ENCODE results near the gene FOXP2.
"Not testable (repeated sequence)": the region's sequence is repeated elsewhere in the genome, so short reads cannot be mapped to it uniquely, and the experiment has no call there.

Gene FOXP2

DNA sequence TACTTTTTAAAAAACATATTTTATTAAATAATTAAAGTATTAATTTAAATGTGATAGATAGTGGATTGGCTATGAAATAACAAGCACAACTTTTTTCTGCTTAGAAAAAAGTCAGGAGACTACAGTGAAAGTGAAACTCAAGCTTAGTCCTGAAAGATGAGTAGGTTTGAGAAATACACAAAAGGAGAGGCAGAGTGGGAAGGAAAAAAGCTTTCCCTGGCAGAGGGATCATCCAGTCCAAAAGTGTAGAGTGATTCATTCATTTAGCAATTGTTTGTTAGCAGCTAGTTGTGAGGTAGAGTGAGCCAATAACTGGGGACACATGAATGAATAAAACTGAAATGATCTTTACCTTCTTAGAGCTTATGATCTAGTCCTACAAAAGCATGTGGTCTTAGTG, 93.5 kb downstream of the FOXP2 start:
- Histone ChIP-seq H3K36me3 (ENCODE audit: insufficient read depth, low read length) (no peaks in the 10 kb centered on the region), H3K9me3 (ENCODE audit: insufficient read depth, low read length, severe bottlenecking) (no peaks in the 10 kb centered on the region), H4K20me1 (ENCODE audit: insufficient read depth, low read length) (no peaks in the 10 kb centered on the region), H3K27ac (ENCODE audit: low read length) (no peak overlapping the region), H3K4me3 (ENCODE audit: low read depth in 1 of 2, low read length in 2 of 2) (no peak overlapping the region), H3K9ac (ENCODE audit: low read depth, low read length) (no peak overlapping the region), H3K27me3 (ENCODE audit: insufficient read depth, low read length, poor library complexity) (no peaks in the 10 kb centered on the region), H2AFZ (ENCODE audit: low read depth, low read length) (0 out of 2 replicates have a peak overlapping the region, but pooled peaks have one; percentile 34), H3K4me2 (ENCODE audit: insufficient read depth, low read length) (no peak overlapping the region), H3K79me2 (ENCODE audit: insufficient read depth, low read length) (no peaks in the 10 kb centered on the region), H3K4me1 (ENCODE audit: insufficient read depth, low read length) (no peaks in the 10 kb centered on the region)
- no peak for ATAC-seq (ENCODE audit: insufficient read depth, low read depth)
- no peak for DNase-seq
- TF ChIP-seq, protein P1, sequence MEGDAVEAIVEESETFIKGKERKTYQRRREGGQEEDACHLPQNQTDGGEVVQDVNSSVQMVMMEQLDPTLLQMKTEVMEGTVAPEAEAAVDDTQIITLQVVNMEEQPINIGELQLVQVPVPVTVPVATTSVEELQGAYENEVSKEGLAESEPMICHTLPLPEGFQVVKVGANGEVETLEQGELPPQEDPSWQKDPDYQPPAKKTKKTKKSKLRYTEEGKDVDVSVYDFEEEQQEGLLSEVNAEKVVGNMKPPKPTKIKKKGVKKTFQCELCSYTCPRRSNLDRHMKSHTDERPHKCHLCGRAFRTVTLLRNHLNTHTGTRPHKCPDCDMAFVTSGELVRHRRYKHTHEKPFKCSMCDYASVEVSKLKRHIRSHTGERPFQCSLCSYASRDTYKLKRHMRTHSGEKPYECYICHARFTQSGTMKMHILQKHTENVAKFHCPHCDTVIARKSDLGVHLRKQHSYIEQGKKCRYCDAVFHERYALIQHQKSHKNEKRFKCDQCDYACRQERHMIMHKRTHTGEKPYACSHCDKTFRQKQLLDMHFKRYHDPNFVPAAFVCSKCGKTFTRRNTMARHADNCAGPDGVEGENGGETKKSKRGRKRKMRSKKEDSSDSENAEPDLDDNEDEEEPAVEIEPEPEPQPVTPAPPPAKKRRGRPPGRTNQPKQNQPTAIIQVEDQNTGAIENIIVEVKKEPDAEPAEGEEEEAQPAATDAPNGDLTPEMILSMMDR (IDR thresholded peaks at IDR 0.05; ENCODE audit: borderline replicate concordance, extremely low read depth, low read length, poor library complexity, severe bottlenecking), result no peak
- no peak for TF ChIP-seq EZH2 (IDR thresholded peaks at IDR 0.05; ENCODE audit: borderline replicate concordance, low read depth, low read length, severe bottlenecking)

DNA sequence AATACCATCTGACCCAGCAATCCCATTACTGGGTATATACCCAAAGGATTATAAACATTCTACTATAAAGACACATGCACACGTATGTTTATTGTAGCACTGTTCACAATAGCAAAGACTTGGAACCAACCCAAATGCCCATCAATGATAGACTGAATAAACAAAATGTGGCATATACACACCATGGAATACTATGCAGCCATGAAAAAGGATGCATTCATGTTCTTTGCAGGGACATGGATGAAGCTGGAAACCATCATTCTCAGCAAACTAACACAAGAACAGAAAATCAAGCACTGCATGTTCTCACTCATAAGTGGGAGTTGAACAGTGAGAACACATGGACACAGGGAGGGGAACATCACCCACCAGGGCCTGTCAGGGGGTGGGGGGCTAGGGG, 96.2 kb downstream of the FOXP2 start:
- not testable (repeated sequence) for H3K4me1 ChIP-seq (ENCODE audit: insufficient read depth, low read length); H3K9ac ChIP-seq (ENCODE audit: low read depth, low read length); H3K27ac ChIP-seq (ENCODE audit: low read length); H3K9me3 ChIP-seq (ENCODE audit: insufficient read depth, low read length, severe bottlenecking); H3K36me3 ChIP-seq (ENCODE audit: insufficient read depth, low read length); H3K79me2 ChIP-seq (ENCODE audit: insufficient read depth, low read length); H2AFZ ChIP-seq (ENCODE audit: low read depth, low read length); DNase-seq; H3K4me2 ChIP-seq (ENCODE audit: insufficient read depth, low read length); H3K4me3 ChIP-seq (ENCODE audit: low read depth in 1 of 2, low read length in 2 of 2); ATAC-seq (ENCODE audit: insufficient read depth, low read depth); H4K20me1 ChIP-seq (ENCODE audit: insufficient read depth, low read length); H3K27me3 ChIP-seq (ENCODE audit: insufficient read depth, low read length, poor library complexity)

DNA sequence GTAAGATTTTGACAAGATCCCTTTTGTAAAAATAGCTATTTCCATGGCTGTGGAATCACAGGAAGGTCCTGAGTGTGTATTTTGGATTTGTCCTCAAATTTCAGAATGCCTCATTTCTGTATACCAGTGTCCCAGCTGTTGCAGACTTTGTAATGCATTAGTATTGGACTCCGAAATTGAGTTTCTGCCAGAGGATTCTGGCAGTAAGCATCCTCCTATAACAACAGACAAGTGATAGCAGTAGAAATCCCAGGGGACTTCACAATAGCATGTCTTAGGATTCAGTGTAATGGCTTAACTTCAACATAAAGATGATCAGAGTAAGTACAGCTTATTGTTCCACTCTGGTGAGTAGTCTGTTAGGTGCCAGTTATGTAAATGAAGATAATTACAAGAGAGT, 104.6 kb downstream of the FOXP2 start:
- no peaks in the 10 kb centered on the region for H3K4me1 ChIP-seq (ENCODE audit: insufficient read depth, low read length)
- no peaks in the 10 kb centered on the region for H4K20me1 ChIP-seq (ENCODE audit: insufficient read depth, low read length)
- no peak overlapping the region for H3K4me2 ChIP-seq (ENCODE audit: insufficient read depth, low read length)
- ATAC-seq (ENCODE audit: insufficient read depth, low read depth) (no peak), DNase-seq (no peak)
- no peak overlapping the region for H3K4me3 ChIP-seq (ENCODE audit: low read depth in 1 of 2, low read length in 2 of 2)
- TF ChIP-seq EZH2 (IDR thresholded peaks at IDR 0.05; ENCODE audit: borderline replicate concordance, low read depth, low read length, severe bottlenecking), result no peak
- TF ChIP-seq, protein P1 (IDR thresholded peaks at IDR 0.05; ENCODE audit: borderline replicate concordance, extremely low read depth, low read length, poor library complexity, severe bottlenecking), result no peak
- H2AFZ ChIP-seq (ENCODE audit: low read depth, low read length), result no peak overlapping the region
- H3K36me3 ChIP-seq (ENCODE audit: insufficient read depth, low read length), result no peaks in the 10 kb centered on the region
- H3K9ac ChIP-seq (ENCODE audit: low read depth, low read length), result no peak overlapping the region
- H3K9me3 ChIP-seq (ENCODE audit: insufficient read depth, low read length, severe bottlenecking), result no peaks in the 10 kb centered on the region
- no peaks in the 10 kb centered on the region for H3K27me3 ChIP-seq (ENCODE audit: insufficient read depth, low read length, poor library complexity)
- no peaks in the 10 kb centered on the region for H3K79me2 ChIP-seq (ENCODE audit: insufficient read depth, low read length)
- H3K27ac ChIP-seq (ENCODE audit: low read length), result no peak overlapping the region

DNA sequence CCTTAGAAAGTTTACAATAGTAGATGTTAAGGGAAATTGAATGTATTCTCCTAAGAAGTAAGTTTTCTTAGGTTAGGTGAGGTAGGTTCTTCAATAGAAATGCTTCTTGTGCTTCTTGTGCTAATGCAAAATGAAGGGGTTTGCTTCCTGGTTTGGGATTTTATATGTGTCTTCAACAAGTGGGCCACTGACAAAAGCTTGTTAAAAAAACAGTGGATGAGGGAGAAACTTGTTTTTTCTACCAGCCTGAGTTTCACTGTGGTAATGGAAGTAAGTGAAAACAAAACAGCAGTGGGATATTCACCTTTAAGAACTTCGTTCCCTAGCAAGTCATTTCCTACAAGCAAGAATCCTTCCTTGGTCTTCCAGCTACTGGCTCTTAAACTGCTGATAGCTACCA, 107.5 kb downstream of the FOXP2 start:
- H3K27ac ChIP-seq (ENCODE audit: low read length), result no peak overlapping the region
- H3K9ac ChIP-seq (ENCODE audit: low read depth, low read length), result no peak overlapping the region
- H3K27me3 ChIP-seq (ENCODE audit: insufficient read depth, low read length, poor library complexity), result no peaks in the 10 kb centered on the region
- no peaks in the 10 kb centered on the region for H3K9me3 ChIP-seq (ENCODE audit: insufficient read depth, low read length, severe bottlenecking)
- no peak overlapping the region for H3K4me2 ChIP-seq (ENCODE audit: insufficient read depth, low read length)
- no peak overlapping the region for H3K4me3 ChIP-seq (ENCODE audit: low read depth in 1 of 2, low read length in 2 of 2)
- H4K20me1 ChIP-seq (ENCODE audit: insufficient read depth, low read length), result no peaks in the 10 kb centered on the region
- TF ChIP-seq, protein P1 (IDR thresholded peaks at IDR 0.05; ENCODE audit: borderline replicate concordance, extremely low read depth, low read length, poor library complexity, severe bottlenecking), result no peak
- no peak for TF ChIP-seq EZH2 (IDR thresholded peaks at IDR 0.05; ENCODE audit: borderline replicate concordance, low read depth, low read length, severe bottlenecking)
- H3K79me2 ChIP-seq (ENCODE audit: insufficient read depth, low read length), result no peaks in the 10 kb centered on the region
- H3K4me1 ChIP-seq (ENCODE audit: insufficient read depth, low read length), result no peaks in the 10 kb centered on the region
- no peaks in the 10 kb centered on the region for H3K36me3 ChIP-seq (ENCODE audit: insufficient read depth, low read length)
- no peak overlapping the region for H2AFZ ChIP-seq (ENCODE audit: low read depth, low read length)
- DNase-seq (no peak), ATAC-seq (ENCODE audit: insufficient read depth, low read depth) (no peak)
